ENCODE results near the gene RABEP1. TPM values are rescaled to one million over a fixed set of nuclear protein-coding genes. Genes with fewer than 3 reads are reported as not detected.

Gene RABEP1
- total and polyA plus RNA-seq, 4 donors, result 14.9 to 38.2 (median 25.1) TPM

GRCh38 chr17:5362162-5362811, 80.2 kb downstream of the RABEP1 start:
- Histone ChIP-seq H3K9me3 (ENCODE audit: control insufficient read depth in 4 of 4, insufficient read depth in 3 of 4, low read length in 3 of 4) (no peaks in the 10 kb centered on the region), H3K9ac (ENCODE audit: insufficient read depth in 1 of 2, low read length in 2 of 2) (no peak overlapping the region), H3K36me3 (ENCODE audit: control insufficient read depth in 4 of 4, insufficient read depth in 4 of 4, low read length in 4 of 4) (peaks cover 24 to 36% (median 29%) of the 10 kb centered on the region in 4 donors), H3K27me3 (ENCODE audit: control insufficient read depth in 3 of 3, insufficient read depth in 3 of 3, low read length in 2 of 3) (no peaks in the 10 kb centered on the region), H3K4me3 (no peak overlapping the region), H3K27ac (ENCODE audit: low read depth in 1 of 2, low read length in 1 of 2) (no peak overlapping the region), H3K4me1 (ENCODE audit: control insufficient read depth in 5 of 5, insufficient read depth in 5 of 5, low read length in 5 of 5) (no peaks in the 10 kb centered on the region)
- ATAC-seq (ENCODE audit: insufficient read depth, low FRiP score) (no peak), DNase-seq (no peak)
- TF ChIP-seq CTCF (IDR thresholded peaks at IDR 0.05; ENCODE audit: control extremely low read depth, extremely low read depth), result no peak
- WGBS, 2 donors, result 74 to 83% methylated on average over 7 of the region's 7 CpGs

GRCh38 chr17:5364156-5364555, 82.1 kb downstream of the RABEP1 start:
- H3K27ac ChIP-seq (ENCODE audit: low read depth in 1 of 2, low read length in 1 of 2), result no peak overlapping the region
- H3K36me3 ChIP-seq (ENCODE audit: control insufficient read depth in 4 of 4, insufficient read depth in 4 of 4, low read length in 4 of 4), result peaks cover 21 to 44% (median 33%) of the 10 kb centered on the region in 4 donors
- no peaks in the 10 kb centered on the region for H3K4me1 ChIP-seq (ENCODE audit: control insufficient read depth in 5 of 5, insufficient read depth in 5 of 5, low read length in 5 of 5)
- ATAC-seq (ENCODE audit: insufficient read depth, low FRiP score), result no peak
- no peak overlapping the region for H3K9ac ChIP-seq (ENCODE audit: insufficient read depth in 1 of 2, low read length in 2 of 2)
- DNase-seq, result no peak
- TF ChIP-seq CTCF (IDR thresholded peaks at IDR 0.05; ENCODE audit: control extremely low read depth, extremely low read depth), result no peak
- WGBS, 2 donors, result 93 to 95% methylated on average over 6 of the region's 6 CpGs
- no peaks in the 10 kb centered on the region for H3K27me3 ChIP-seq (ENCODE audit: control insufficient read depth in 3 of 3, insufficient read depth in 3 of 3, low read length in 2 of 3)
- no peak overlapping the region for H3K4me3 ChIP-seq
- no peaks in the 10 kb centered on the region for H3K9me3 ChIP-seq (ENCODE audit: control insufficient read depth in 4 of 4, insufficient read depth in 3 of 4, low read length in 3 of 4)

- no peak overlapping the region for H3K4me3 ChIP-seq
- no peak overlapping the region for H3K27ac ChIP-seq (ENCODE audit: low read depth in 1 of 2, low read length in 1 of 2)
- no peaks in the 10 kb centered on the region for H3K4me1 ChIP-seq (ENCODE audit: control insufficient read depth in 5 of 5, insufficient read depth in 5 of 5, low read length in 5 of 5)
- DNase-seq, result no peak
- no peak for TF ChIP-seq CTCF (IDR thresholded peaks at IDR 0.05; ENCODE audit: control extremely low read depth, extremely low read depth)
- no peaks in the 10 kb centered on the region for H3K27me3 ChIP-seq (ENCODE audit: control insufficient read depth in 3 of 3, insufficient read depth in 3 of 3, low read length in 2 of 3)
- H3K36me3 ChIP-seq (ENCODE audit: control insufficient read depth in 4 of 4, insufficient read depth in 4 of 4, low read length in 4 of 4), result peaks cover 21 to 45% (median 35%) of the 10 kb centered on the region in 4 donors
- ATAC-seq (ENCODE audit: insufficient read depth, low FRiP score), result no peak
- no peak overlapping the region for H3K9ac ChIP-seq (ENCODE audit: insufficient read depth in 1 of 2, low read length in 2 of 2)
- H3K9me3 ChIP-seq (ENCODE audit: control insufficient read depth in 4 of 4, insufficient read depth in 3 of 4, low read length in 3 of 4), result no peaks in the 10 kb centered on the region
Observed at GRCh38 chr17:5364696-5365095, 82.6 kb downstream of the RABEP1 start.

GRCh38 chr17:5365831-5366230, 83.7 kb downstream of the RABEP1 start:
- 87 to 88% methylated on average over 6 of the region's 6 CpGs for WGBS, 2 donors
- Histone ChIP-seq H3K4me3 (no peak overlapping the region), H3K27ac (ENCODE audit: low read depth in 1 of 2, low read length in 1 of 2) (no peak overlapping the region), H3K27me3 (ENCODE audit: control insufficient read depth in 3 of 3, insufficient read depth in 3 of 3, low read length in 2 of 3) (no peaks in the 10 kb centered on the region), H3K9me3 (ENCODE audit: control insufficient read depth in 4 of 4, insufficient read depth in 3 of 4, low read length in 3 of 4) (no peaks in the 10 kb centered on the region), H3K4me1 (ENCODE audit: control insufficient read depth in 5 of 5, insufficient read depth in 5 of 5, low read length in 5 of 5) (no peaks in the 10 kb centered on the region), H3K36me3 (ENCODE audit: control insufficient read depth in 4 of 4, insufficient read depth in 4 of 4, low read length in 4 of 4) (peaks cover 14 to 45% (median 36%) of the 10 kb centered on the region in 4 donors), H3K9ac (ENCODE audit: insufficient read depth in 1 of 2, low read length in 2 of 2) (no peak overlapping the region)
- ATAC-seq (ENCODE audit: insufficient read depth, low FRiP score), result no peak
- DNase-seq, result no peak
- TF ChIP-seq CTCF (IDR thresholded peaks at IDR 0.05; ENCODE audit: control extremely low read depth, extremely low read depth), result no peak
